Coronary artery (tissue), 2 donors: ENCODE data around the gene NPAP1.
"Not testable (repeated sequence)": the region's sequence is repeated elsewhere in the genome, so short reads cannot be mapped to it uniquely, and the experiment has no call there.

Source experiments
- DNase-seq: peaks from one replicate; pipeline ENCODE4 v3.0.0-alpha.2; 2017; ENCODE audit warnings: low spot score
- H3K27ac ChIP-seq, 2 donors: fragments of 200-600 bp; sonication (generic); one replicate each; pipeline ENCODE4 v1.5.1; 2016 to 2019
- H3K4me3 ChIP-seq: fragments of 200-600 bp; sonication (generic); 2 replicates; pipeline ENCODE4 v1.5.1; 2016; ENCODE audit warnings: mild to moderate bottlenecking, moderate library complexity
- CTCF ChIP-seq: fragments of 200-600 bp; sonication (generic); IDR thresholded peaks from one replicate; pipeline ENCODE4 v1.5.1; 2019; ENCODE audit warnings: antibody characterized with exemption

Gene NPAP1

GRCh38 chr15:24662991-24663390 is 12.6 kb upstream of the NPAP1 start:
- Histone ChIP-seq H3K27ac (no peak overlapping the region), H3K4me3 (no peak overlapping the region)
- TF ChIP-seq CTCF, result no peak
- no peak for DNase-seq

GRCh38 chr15:24676431-24676830 is 856 bp downstream of the NPAP1 start:
- DNase-seq, result no peak
- no peak for TF ChIP-seq CTCF
- H3K27ac ChIP-seq, result no peak overlapping the region
- no peak overlapping the region for H3K4me3 ChIP-seq

GRCh38 chr15:24678485-24678884 is 2.9 kb downstream of the NPAP1 start:
- Histone ChIP-seq H3K4me3 (no peak overlapping the region), H3K27ac (no peak overlapping the region)
- no peak for DNase-seq
- no peak for TF ChIP-seq CTCF

GRCh38 chr15:24682002-24682401 is 6.4 kb downstream of the NPAP1 start:
- no peak for DNase-seq
- H3K4me3 ChIP-seq, result no peak overlapping the region
- no peak for TF ChIP-seq CTCF
- H3K27ac ChIP-seq, result no peak overlapping the region

- not testable (repeated sequence) for H3K4me3 ChIP-seq, DNase-seq, H3K27ac ChIP-seq
These were observed 7.3 kb downstream of the NPAP1 start for GRCh38 chr15:24682905-24683304.

GRCh38 chr15:24683736-24684135 is 8.2 kb downstream of the NPAP1 start:
- DNase-seq, result no peak
- H3K4me3 ChIP-seq, result no peak overlapping the region
- TF ChIP-seq CTCF, result no peak
- H3K27ac ChIP-seq, result no peak overlapping the region

- no peak for DNase-seq
- no peak overlapping the region for H3K4me3 ChIP-seq
- no peak for TF ChIP-seq CTCF
- H3K27ac ChIP-seq, result no peak overlapping the region
These were observed 8.7 kb downstream of the NPAP1 start for GRCh38 chr15:24684313-24684712.

GRCh38 chr15:24696201-24696600 is 20.6 kb downstream of the NPAP1 start:
- Histone ChIP-seq H3K4me3 (no peak overlapping the region), H3K27ac (no peak overlapping the region)
- TF ChIP-seq CTCF, result no peak
- DNase-seq, result no peak
